ENCODE results near the gene RASGRF2. TPM values are rescaled to one million over a fixed set of nuclear protein-coding genes. Genes with fewer than 3 reads are reported as not detected.

Gene RASGRF2
- total and polyA plus RNA-seq, 9 of the 15 experiments (the other 6 are each of a cell fraction or from before 2014, with no cell fraction given): 0.01 to 0.22 (median 0.08) TPM; not detected in 2

DNA sequence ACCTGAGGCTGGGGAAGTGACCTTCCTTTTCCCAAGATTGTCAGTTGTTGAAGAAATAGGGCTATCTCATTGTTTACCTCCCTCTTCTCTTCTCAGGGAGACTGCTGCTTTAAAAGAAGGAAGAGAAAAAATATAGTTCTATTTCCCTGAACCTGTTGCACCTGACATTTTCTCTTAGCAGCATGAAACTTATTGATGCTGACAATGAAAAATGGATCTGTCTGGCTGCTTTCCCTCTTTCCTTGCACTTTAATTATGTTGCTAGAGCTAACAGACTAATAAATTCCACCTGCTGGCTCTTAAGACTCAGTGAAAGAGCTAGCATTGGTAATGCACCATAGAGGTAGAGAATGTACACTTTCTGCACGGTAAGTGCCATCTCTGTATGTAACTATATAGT is 266.8 kb downstream of the RASGRF2 start (continued):
- TF ChIP-seq, protein P1, sequence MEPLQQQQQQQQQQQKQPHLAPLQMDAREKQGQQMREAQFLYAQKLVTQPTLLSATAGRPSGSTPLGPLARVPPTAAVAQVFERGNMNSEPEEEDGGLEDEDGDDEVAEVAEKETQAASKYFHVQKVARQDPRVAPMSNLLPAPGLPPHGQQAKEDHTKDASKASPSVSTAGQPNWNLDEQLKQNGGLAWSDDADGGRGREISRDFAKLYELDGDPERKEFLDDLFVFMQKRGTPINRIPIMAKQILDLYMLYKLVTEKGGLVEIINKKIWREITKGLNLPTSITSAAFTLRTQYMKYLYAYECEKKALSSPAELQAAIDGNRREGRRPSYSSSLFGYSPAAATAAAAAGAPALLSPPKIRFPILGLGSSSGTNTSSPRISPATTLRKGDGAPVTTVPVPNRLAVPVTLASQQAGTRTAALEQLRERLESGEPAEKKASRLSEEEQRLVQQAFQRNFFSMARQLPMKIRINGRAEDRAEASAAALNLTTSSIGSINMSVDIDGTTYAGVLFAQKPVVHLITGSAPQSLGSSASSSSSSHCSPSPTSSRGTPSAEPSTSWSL (CRISPR knock-in tag; IDR thresholded peaks at IDR 0.05; ENCODE audit: borderline replicate concordance): no peak

DNA sequence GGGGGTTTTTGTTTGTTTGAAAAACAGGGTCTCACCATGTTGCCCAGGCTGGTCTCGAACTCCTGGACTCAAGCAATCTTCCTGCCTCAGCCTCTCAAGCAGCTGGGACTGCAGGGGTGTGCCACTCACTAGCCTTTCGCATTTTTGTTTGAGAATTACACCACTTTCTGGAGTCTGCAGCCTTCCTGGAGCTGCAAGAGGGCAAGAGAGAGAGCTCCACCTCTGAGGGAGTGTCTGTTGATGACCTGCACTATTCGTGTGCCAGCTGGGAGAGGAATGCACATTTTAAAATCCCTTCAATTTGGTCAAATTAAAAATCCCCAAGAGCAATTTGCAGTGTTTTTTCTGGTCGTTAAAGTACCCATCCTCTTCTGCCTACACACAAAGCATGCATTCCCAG is 267.9 kb downstream of the RASGRF2 start:
- H3K9ac ChIP-seq (ENCODE audit: insufficient read depth in 1 of 2, low read depth in 2 of 2, low read length in 2 of 2): no peak overlapping the region
- no peaks in the 10 kb centered on the region for H3K9me1 ChIP-seq (ENCODE audit: control insufficient read depth, insufficient read depth, low read length)
- no peak overlapping the region for H3K4me3 ChIP-seq
- no TSS peak for BruUV-seq (replicated peaks)
- no peak for TF ChIP-seq ZC3H8 (IDR thresholded peaks at IDR 0.05)
- no peak for TF ChIP-seq NR4A1 (CRISPR knock-in tag; IDR thresholded peaks at IDR 0.05)
- no peak for TF ChIP-seq NR4A1 (tag; IDR thresholded peaks at IDR 0.05)
- no peak for TF ChIP-seq HDGF (IDR thresholded peaks at IDR 0.05)
- no peak for TF ChIP-seq NR2F6 (CRISPR knock-in tag; IDR thresholded peaks at IDR 0.05)
- no peak for ATAC-seq
- H3K27me3 ChIP-seq (ENCODE audit: control insufficient read depth in 2 of 2, insufficient read depth in 2 of 2, low read length in 2 of 2): peaks cover 0 to 17% of the 10 kb centered on the region in 2 experiments; a peak in 3 of 5 replicates
- no peaks in the 10 kb centered on the region for H3K79me2 ChIP-seq (ENCODE audit: control insufficient read depth, insufficient read depth, low read length)
- FAIRE-seq: no peak
- H3K4me2 ChIP-seq (ENCODE audit: insufficient read depth, low read length): no peak overlapping the region
- POLR2A ChIA-PET: no interaction called here
- no peak overlapping the region for H2AFZ ChIP-seq (ENCODE audit: low read depth, low read length)
- CTCF ChIA-PET (ENCODE audit: low intra/inter-chr PET ratio): no interaction called here
- H3K9me3 ChIP-seq (replicated peaks; ENCODE audit: control insufficient read depth, insufficient read depth, low read depth, low read length): no peaks in the 10 kb centered on the region
- H3K36me3 ChIP-seq (ENCODE audit: control insufficient read depth, insufficient read depth, low read length): no peaks in the 10 kb centered on the region
- intact Hi-C loops (cut with micrococcal nuclease) (no loop called here), in situ Hi-C loops (cut with MboI) (no loop called here)
- no peak overlapping the region for H3K27ac ChIP-seq (ENCODE audit: extremely low read depth, low read depth, low read length)
- peaks cover 0 to 3% of the 10 kb centered on the region in 2 experiments; a peak in 1 of 5 replicates for H3K4me1 ChIP-seq (replicated peaks in 1 of 2; ENCODE audit: control insufficient read depth in 2 of 2, insufficient read depth in 2 of 2, low read length in 2 of 2)
- no peak for DNase-seq (ENCODE audit: extremely low read depth in 1 of 4, low spot score in 3 of 4)
- 5% methylated on average over 4 of the region's 4 CpGs for WGBS (ENCODE audit: insufficient coverage, low coverage, missing lambda C conversion rate)
- no peaks in the 10 kb centered on the region for H4K20me1 ChIP-seq (replicated peaks; ENCODE audit: control insufficient read depth, insufficient read depth, low read length)

All from K562 (cell line).